ENCODE measurements around the gene ACACA.
A peak's percentile ranks its signal among the peaks of the same experiment; 100 is the strongest.
"Not testable (repeated sequence)": the region's sequence is repeated elsewhere in the genome, so short reads cannot be mapped to it uniquely, and the experiment has no call there.

The ACACA gene

DNA sequence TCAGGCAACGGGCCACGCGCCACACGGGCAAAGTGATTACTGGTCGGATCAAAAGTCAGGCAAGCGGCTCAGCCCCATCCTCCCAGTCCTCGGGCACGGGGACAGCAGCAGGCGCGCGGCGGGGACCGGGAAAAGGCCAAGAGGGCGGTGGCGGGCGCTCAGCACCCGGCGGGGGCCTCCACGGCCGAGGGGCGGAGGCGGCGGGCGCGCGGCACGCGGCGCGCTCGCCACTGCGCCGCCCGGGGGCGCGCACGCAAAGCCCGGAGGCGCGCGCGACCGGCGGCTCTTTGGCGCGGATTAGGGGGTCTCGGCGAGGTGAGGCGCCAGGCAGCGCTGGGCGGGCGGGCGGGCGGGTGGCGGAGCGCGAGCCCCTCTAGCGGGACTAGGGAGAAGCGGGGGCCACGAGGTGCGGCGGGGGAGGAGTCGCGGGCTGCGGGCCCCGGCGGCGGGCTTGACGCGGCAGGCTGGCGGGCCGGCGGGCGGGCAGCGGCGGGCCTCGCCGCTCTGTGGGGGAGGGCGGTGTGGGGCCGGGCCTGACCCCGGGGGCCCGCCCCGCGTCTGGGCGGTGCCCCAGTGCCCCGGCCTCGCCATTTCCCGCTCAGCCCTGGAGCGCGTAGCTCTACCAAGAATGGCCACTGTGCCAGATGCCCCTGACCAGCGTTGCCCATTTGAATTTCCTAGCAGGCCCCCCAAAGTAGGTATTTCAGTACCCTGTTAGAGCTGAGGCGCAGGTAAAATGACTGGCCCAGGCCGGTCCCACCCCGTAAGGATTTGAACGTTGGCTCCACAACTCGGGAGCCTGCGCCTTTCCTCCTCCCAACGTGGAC lies at the start of gene ACACA, which contains the start of gene TADA2A:
ACACA (minus strand) TSS at position 202 of the 827 bp plus-strand sequence. CDS start 537 bp downstream, outside the sequence.
TADA2A (plus strand) TSS at position 252 of the 827 bp plus-strand sequence. CDS start 4,480 bp downstream, outside the sequence.
- DNase-seq (ENCODE audit: low read depth), result peak; percentile 75

GRCh38 chr17:37450112-37450511 lies 43.5 kb upstream of the ACACA start:
- no peak for DNase-seq (ENCODE audit: low read depth)

DNA sequence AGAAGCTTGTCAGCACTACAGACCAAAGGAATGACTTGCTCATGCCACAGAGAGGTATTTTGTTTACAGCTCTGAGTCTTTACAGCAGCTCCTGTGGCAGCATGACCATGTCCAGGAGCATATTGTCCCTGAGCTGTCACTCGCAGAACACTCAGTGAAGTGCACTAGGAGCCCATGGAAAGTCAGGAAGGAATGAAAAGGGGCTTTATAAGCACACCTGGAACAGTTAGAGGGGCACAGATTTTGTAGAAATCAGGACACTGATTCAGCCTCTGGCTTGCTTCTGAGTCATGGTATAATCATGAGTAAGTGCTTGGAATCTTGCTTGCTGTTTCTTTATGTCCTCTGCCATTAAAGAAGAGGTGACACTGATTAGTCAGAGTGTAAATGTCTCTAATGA lies 41.0 kb upstream of the ACACA start:
- no peak for DNase-seq (ENCODE audit: low read depth)

- no peak for DNase-seq (ENCODE audit: low read depth)
These were observed 39.4 kb upstream of the ACACA start for GRCh38 chr17:37446027-37446426.

DNA sequence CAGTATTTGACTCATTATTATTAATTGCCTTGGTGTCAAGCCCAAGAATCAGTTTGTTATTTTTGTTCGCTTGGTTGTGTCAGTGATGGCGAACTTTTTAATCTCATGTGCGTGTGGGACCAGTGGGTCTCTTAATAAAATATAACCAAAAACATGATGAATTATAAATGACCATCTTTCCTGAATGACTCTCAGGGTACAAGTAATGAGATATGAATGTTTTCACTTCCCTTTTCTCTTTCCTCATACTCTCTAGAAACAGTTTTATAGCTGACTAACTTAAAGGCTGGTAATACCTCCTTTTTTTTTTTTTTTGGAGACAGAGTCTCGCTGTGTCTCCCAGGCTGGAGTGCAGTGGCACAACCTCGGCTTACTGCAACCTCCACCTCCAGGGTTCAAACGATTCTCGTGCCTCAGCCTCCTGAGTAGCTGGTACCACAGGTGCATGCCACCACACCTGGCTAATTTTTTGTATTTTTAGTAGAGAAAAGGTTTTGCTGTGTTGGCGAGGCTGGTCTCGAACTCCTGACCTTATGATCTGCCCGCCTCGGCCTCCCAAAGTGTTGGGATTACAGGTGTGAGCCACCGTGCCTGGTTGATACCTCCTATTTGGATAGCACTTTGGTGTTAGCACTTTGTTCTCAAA lies 34.9 kb upstream of the ACACA start:
- not testable (repeated sequence) for DNase-seq (ENCODE audit: low read depth)

DNA sequence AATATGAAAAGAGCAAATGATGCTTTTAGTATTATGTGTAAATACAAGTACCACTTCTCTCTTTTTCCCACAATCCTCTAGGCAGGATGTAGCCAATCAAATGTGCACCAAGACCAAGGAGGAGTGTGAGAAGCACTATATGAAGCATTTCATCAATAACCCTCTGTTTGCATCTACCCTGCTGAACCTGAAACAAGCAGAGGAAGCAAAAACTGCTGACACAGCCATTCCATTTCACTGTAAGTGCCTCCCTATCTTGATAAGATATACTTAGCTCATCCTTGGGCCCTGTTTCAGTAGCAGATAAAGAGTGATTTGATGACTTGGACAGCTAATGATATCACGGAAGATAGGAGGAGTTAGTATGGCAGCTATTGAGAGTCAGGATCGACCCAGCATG lies 33.8 kb upstream of the ACACA start:
- DNase-seq (ENCODE audit: low read depth), result no peak

DNA sequence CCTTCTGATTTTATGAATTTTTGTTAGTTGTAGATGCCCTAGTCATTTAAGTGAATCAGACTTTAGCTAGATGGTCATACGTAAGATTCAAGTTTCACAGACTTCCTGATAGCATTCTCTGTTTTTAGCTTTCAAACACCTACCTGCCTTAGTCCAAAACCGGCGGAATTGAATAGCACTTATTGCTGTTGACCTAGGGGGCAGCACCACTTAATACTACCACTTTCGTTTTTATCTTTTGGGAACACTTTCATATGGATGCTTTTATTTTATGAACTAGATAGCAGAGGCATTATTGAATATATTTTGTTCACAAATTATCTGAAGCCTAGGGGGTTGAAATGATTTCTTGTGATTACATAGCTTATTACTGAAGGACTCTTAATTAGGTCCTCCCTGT lies 31.5 kb upstream of the ACACA start:
- no peak for DNase-seq (ENCODE audit: low read depth)

DNA sequence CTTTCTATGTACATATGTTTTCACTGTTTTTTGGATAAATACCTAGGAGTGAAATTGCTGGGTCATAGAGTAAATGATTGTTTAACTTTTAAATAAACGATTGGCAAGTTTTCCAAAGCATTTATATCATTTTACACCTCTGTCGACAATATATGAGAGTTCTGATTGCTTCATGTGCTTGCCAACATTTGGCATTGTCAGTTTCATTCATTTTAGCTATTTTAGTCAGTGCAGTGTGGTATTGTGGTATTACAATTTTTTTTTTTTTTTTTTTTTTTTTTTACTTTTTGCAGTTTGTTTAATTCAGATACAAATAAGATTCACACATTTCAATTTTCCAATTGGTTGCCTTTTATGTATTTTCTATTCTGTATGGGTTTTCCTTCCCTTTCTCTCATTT lies 26.0 kb upstream of the ACACA start:
- DNase-seq (ENCODE audit: low read depth), result no peak

- no peak for DNase-seq (ENCODE audit: low read depth)
These were observed 23.5 kb upstream of the ACACA start for GRCh38 chr17:37430051-37430627.

- DNase-seq (ENCODE audit: low read depth), result no peak
These were observed 22.8 kb upstream of the ACACA start for GRCh38 chr17:37429453-37429852.

DNA sequence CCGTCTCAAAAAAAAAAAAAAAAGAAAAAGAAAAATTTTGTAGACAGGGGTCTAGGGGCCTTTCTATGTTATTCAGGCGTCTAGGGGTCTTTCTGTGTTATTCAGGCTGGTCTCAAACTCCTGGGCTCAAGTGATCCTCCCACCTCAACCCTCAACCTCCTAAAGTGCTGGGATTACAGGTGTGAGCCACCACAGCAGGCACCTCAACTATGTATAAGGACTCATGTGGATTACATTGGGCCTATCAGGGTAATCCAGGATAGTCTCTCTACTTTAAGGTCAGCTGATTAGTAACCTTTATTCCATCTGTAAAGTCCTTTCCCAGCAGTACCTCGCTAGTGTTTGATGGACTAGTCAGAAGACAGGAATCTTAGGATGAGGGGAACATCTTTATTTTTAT lies 22.4 kb upstream of the ACACA start:
- no peak for DNase-seq (ENCODE audit: low read depth)

DNA sequence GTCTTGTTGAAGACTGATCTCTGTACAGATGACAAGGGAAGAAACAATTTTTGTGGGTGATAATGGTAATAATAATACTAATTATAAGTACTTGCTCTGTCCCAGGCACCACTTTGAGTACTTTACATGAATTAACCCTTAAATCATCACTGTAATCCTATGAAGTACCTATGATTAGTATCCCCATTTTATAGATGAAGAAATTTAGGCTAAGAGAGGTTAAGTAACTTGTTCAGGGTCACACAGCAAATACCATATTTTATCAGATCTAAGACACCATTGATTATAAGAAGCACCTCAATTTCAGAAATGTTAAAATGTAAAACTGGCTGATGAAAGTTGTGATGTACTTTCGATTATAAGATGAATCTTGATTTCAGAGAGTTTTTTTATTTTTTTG lies 18.6 kb upstream of the ACACA start:
- no peak for DNase-seq (ENCODE audit: low read depth)

- DNase-seq (ENCODE audit: low read depth), result no peak
These were observed 16.5 kb upstream of the ACACA start for GRCh38 chr17:37422971-37423625.

- no peak for DNase-seq (ENCODE audit: low read depth)
These were observed 11.2 kb upstream of the ACACA start for GRCh38 chr17:37417852-37418251.

GRCh38 chr17:37413875-37414519 lies 7.4 kb upstream of the ACACA start:
- DNase-seq (ENCODE audit: low read depth), result no peak

- no peak for DNase-seq (ENCODE audit: low read depth)
These were observed 3.7 kb upstream of the ACACA start for GRCh38 chr17:37410357-37410756.

- DNase-seq (ENCODE audit: low read depth), result not testable (repeated sequence)
These were observed 1.5 kb upstream of the ACACA start for GRCh38 chr17:37408145-37408479.

- no peak for DNase-seq (ENCODE audit: low read depth)
These were observed 541 bp downstream of the ACACA start for GRCh38 chr17:37405955-37406634.

GRCh38 chr17:37405522-37405921 lies 1.1 kb downstream of the ACACA start:
- DNase-seq (ENCODE audit: low read depth), result not testable (repeated sequence)

GRCh38 chr17:37400505-37400904 lies 6.1 kb downstream of the ACACA start:
- DNase-seq (ENCODE audit: low read depth), result no peak

GRCh38 chr17:37399265-37399803 lies 7.3 kb downstream of the ACACA start:
- no peak for DNase-seq (ENCODE audit: low read depth)
